Hypothalamus (tissue), 51 donors: ENCODE measurements around the gene ADGRA3.
A peak's percentile ranks its signal among the peaks of the same experiment; 100 is the strongest.

Source experiments
- DNase-seq, 51 donors: peaks; one replicate each; lab custom pipeline; 2025; lab: John Stamatoyannopoulos, UW

The ADGRA3 gene

GRCh38 chr4:22515888-22516541 lies at the start of gene ADGRA3:
Gene ADGRA3 (minus strand): TSS chr4:22516066. CDS start chr4:22515784, 282 bp downstream.
- DNase-seq: peak in 48 of 51 donors; percentile 6 to 78 (median 43)

GRCh38 chr4:22556495-22556894 lies 40.6 kb upstream of the ADGRA3 start:
- DNase-seq: no peak

GRCh38 chr4:22554670-22555069 lies 38.8 kb upstream of the ADGRA3 start:
- no peak for DNase-seq

GRCh38 chr4:22553560-22553959 lies 37.7 kb upstream of the ADGRA3 start:
- DNase-seq: no peak

- DNase-seq: no peak
These were observed 36.9 kb upstream of the ADGRA3 start for GRCh38 chr4:22552812-22553211.

GRCh38 chr4:22551550-22551949 lies 35.7 kb upstream of the ADGRA3 start:
- DNase-seq: no peak

GRCh38 chr4:22546299-22546698 lies 30.4 kb upstream of the ADGRA3 start:
- DNase-seq: no peak

GRCh38 chr4:22539251-22539650 lies 23.4 kb upstream of the ADGRA3 start:
- no peak for DNase-seq

- DNase-seq: no peak
These were observed 22.0 kb upstream of the ADGRA3 start for GRCh38 chr4:22537864-22538263.

- no peak for DNase-seq
These were observed 18.5 kb upstream of the ADGRA3 start for GRCh38 chr4:22534374-22534773.

GRCh38 chr4:22532896-22533295 lies 17.0 kb upstream of the ADGRA3 start:
- no peak for DNase-seq

- DNase-seq: no peak
These were observed 16.3 kb upstream of the ADGRA3 start for GRCh38 chr4:22532117-22532516.

GRCh38 chr4:22531311-22532019 lies 15.6 kb upstream of the ADGRA3 start:
- no peak for DNase-seq

- DNase-seq: no peak
These were observed 9.0 kb upstream of the ADGRA3 start for GRCh38 chr4:22524895-22525294.

GRCh38 chr4:22522706-22523501 lies 7.0 kb upstream of the ADGRA3 start:
- no peak for DNase-seq

- no peak for DNase-seq
These were observed 6.3 kb upstream of the ADGRA3 start for GRCh38 chr4:22522206-22522605.

GRCh38 chr4:22521240-22521639 lies 5.4 kb upstream of the ADGRA3 start:
- DNase-seq: no peak

- DNase-seq: peak in 35 of 51 donors; percentile 9 to 59 (median 29)
These were observed 550 bp downstream of the ADGRA3 start for GRCh38 chr4:22515145-22515887.

GRCh38 chr4:22514481-22514880 lies 1.4 kb downstream of the ADGRA3 start:
- no peak for DNase-seq

GRCh38 chr4:22514001-22514400 lies 1.9 kb downstream of the ADGRA3 start:
- DNase-seq: no peak

GRCh38 chr4:22512306-22512705 lies 3.6 kb downstream of the ADGRA3 start:
- DNase-seq: no peak
